Measurements from ENCODE around the gene PGK1.

PGK1 gene

GRCh38 chrX:78105944-78106650 lies 2.0 kb downstream of the PGK1 start:
- DNase-seq (ENCODE audit: low read depth in 1 of 2, low spot score in 1 of 2), result peak in 1 of 2 experiments; percentile 11
- Histone ChIP-seq H3K27ac (replicated peaks) (peak overlapping the region; percentile 98), H3K27me3 (ENCODE audit: insufficient read depth, poor library complexity, severe bottlenecking) (no peaks in the 10 kb centered on the region), H3K4me3 (replicated peaks; ENCODE audit: insufficient read depth, low read length) (peak overlapping the region; percentile 58)
- no peak for TF ChIP-seq SPI1 (IDR thresholded peaks at IDR 0.05; ENCODE audit: borderline replicate concordance, low read depth)
- TF ChIP-seq POLR2AphosphoS5 (IDR thresholded peaks at IDR 0.05; ENCODE audit: low read depth), result no peak
- TF ChIP-seq, protein P1, sequence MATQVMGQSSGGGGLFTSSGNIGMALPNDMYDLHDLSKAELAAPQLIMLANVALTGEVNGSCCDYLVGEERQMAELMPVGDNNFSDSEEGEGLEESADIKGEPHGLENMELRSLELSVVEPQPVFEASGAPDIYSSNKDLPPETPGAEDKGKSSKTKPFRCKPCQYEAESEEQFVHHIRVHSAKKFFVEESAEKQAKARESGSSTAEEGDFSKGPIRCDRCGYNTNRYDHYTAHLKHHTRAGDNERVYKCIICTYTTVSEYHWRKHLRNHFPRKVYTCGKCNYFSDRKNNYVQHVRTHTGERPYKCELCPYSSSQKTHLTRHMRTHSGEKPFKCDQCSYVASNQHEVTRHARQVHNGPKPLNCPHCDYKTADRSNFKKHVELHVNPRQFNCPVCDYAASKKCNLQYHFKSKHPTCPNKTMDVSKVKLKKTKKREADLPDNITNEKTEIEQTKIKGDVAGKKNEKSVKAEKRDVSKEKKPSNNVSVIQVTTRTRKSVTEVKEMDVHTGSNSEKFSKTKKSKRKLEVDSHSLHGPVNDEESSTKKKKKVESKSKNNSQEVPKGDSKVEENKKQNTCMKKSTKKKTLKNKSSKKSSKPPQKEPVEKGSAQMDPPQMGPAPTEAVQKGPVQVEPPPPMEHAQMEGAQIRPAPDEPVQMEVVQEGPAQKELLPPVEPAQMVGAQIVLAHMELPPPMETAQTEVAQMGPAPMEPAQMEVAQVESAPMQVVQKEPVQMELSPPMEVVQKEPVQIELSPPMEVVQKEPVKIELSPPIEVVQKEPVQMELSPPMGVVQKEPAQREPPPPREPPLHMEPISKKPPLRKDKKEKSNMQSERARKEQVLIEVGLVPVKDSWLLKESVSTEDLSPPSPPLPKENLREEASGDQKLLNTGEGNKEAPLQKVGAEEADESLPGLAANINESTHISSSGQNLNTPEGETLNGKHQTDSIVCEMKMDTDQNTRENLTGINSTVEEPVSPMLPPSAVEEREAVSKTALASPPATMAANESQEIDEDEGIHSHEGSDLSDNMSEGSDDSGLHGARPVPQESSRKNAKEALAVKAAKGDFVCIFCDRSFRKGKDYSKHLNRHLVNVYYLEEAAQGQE (IDR thresholded peaks at IDR 0.05; ENCODE audit: insufficient replicate concordance, low read depth), result no peak
- no peak for TF ChIP-seq CTCF (IDR thresholded peaks at IDR 0.05; ENCODE audit: insufficient read depth, low read length)
- no peak for TF ChIP-seq GABPA (IDR thresholded peaks at IDR 0.05; ENCODE audit: low read depth)

DNA sequence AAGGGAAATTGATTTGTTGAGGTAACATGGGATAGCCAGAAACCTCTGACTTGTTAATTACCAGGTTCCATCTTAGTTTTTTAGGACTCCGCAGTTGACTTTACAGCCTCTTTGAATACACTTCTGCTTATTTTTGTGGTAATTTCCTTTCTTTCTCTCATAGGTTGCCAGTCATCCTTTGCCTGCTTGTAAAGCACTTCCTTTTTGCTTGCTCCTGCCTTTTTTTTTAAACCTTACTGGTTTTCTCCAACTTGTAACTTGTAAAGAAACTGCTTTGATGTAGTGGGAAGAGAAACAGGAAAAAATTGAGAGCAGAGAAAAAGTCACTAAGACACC lies 2.6 kb downstream of the PGK1 start:
- TF ChIP-seq SPI1 (IDR thresholded peaks at IDR 0.05; ENCODE audit: borderline replicate concordance, low read depth) (peak; percentile 87), GABPA (IDR thresholded peaks at IDR 0.05; ENCODE audit: low read depth) (no peak), CTCF (IDR thresholded peaks at IDR 0.05; ENCODE audit: insufficient read depth, low read length) (no peak)
- TF ChIP-seq, protein P1 (IDR thresholded peaks at IDR 0.05; ENCODE audit: insufficient replicate concordance, low read depth), result no peak
- Histone ChIP-seq H3K27me3 (ENCODE audit: insufficient read depth, poor library complexity, severe bottlenecking) (no peaks in the 10 kb centered on the region), H3K4me3 (replicated peaks; ENCODE audit: insufficient read depth, low read length) (peak overlapping the region; percentile 58), H3K27ac (replicated peaks) (peak overlapping the region; percentile 98)
- peak in 1 of 2 experiments; percentile 14 for DNase-seq (ENCODE audit: low read depth in 1 of 2, low spot score in 1 of 2)

GRCh38 chrX:78109458-78109857 lies 5.4 kb downstream of the PGK1 start:
- DNase-seq (ENCODE audit: low read depth in 1 of 2, low spot score in 1 of 2), result no peak
- TF ChIP-seq SPI1 (IDR thresholded peaks at IDR 0.05; ENCODE audit: borderline replicate concordance, low read depth) (no peak), CTCF (IDR thresholded peaks at IDR 0.05; ENCODE audit: insufficient read depth, low read length) (no peak), POLR2AphosphoS5 (IDR thresholded peaks at IDR 0.05; ENCODE audit: low read depth) (no peak), GABPA (IDR thresholded peaks at IDR 0.05; ENCODE audit: low read depth) (no peak)
- TF ChIP-seq, protein P1 (IDR thresholded peaks at IDR 0.05; ENCODE audit: insufficient replicate concordance, low read depth), result no peak
- Histone ChIP-seq H3K27ac (replicated peaks) (no peak overlapping the region), H3K4me3 (replicated peaks; ENCODE audit: insufficient read depth, low read length) (no peak overlapping the region), H3K27me3 (ENCODE audit: insufficient read depth, poor library complexity, severe bottlenecking) (no peaks in the 10 kb centered on the region)
